ENCODE results near the gene BCL2L11.

BCL2L11 gene

DNA sequence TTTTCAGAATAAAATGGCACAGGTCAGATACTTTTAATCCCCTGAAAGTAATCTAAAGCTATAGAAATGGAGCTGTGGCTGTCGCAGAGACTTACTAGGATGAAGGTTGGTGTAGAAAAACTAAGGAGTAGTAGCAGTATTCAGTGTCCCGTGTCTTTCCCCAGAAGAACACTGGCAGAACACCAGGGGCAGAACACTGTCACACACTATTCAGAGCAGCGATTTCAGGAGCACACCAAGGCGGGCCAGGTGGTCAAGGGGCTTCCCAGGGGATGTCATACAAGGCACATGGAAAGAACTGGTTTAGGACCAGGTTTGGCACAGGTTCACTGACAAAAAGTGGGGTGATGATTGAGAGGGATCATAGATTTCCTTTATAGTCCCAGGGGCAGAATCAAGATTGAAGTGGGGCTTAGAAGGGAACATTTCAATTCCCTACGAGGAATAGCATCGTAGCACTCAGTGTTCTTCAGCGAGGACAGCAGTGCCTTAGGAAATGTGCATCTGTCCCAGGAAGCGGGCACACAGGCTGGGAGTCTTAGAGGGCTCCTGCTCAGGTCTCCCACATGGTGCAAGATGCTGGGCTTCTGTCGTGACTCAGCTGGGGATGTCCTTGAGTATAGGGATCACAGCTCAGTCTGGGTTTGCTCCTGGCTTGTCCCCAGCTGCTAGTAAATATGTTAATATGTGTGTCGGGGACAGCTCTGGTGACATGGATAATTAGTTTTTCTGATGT is 22.6 kb downstream of the BCL2L11 start:
- no peak for DNase-seq

GRCh38 chr2:111143843-111144198 is 23.1 kb downstream of the BCL2L11 start:
- DNase-seq = no peak

- no peak for DNase-seq
Observed at GRCh38 chr2:111145103-111145760, 24.5 kb downstream of the BCL2L11 start.

GRCh38 chr2:111145951-111146350 is 25.2 kb downstream of the BCL2L11 start:
- DNase-seq = no peak

GRCh38 chr2:111148225-111148873 is 27.6 kb downstream of the BCL2L11 start:
- no peak for DNase-seq

DNA sequence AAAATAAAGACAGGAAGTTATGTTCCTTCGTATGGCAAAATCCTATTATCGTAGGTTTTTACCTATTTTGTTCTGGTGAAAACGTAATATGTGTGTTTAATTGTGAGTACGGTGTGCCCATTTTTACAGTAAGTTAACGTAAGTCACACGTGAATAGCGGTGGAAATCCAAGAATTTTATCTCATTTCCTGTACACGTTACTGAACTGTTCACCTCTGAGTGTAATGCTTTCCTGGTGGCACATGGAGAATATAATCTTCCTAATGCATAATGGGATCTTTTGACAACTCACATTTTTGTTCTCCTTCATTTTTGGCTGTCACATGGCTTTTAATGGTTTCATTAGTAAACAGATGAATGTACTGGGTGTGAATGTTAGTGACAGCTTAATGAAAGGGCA is 28.2 kb downstream of the BCL2L11 start:
- DNase-seq = no peak

DNA sequence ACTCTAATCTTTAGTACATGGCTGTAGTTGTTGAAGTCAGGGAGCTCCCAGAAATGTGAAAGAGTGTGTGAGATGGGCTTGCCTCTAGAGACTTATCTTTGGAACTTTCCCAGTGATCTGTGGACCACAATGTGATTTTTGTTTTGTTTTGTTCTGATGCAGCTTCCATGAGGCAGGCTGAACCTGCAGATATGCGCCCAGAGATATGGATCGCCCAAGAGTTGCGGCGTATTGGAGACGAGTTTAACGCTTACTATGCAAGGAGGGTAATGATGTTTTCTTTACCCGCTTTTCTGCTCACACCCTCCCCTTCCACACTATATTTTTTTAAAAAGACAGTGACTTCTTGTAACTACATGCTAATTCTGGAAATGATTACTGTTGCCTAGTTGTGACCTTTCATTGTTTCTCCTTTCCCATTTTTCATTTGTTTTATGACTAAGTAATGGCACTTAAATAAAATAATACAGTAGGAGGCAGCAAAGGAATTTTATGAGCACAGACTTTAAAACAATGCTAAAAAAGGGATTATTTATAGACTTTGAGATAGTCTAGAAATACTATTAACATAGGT is 29.3 kb downstream of the BCL2L11 start:
- no peak for DNase-seq

DNA sequence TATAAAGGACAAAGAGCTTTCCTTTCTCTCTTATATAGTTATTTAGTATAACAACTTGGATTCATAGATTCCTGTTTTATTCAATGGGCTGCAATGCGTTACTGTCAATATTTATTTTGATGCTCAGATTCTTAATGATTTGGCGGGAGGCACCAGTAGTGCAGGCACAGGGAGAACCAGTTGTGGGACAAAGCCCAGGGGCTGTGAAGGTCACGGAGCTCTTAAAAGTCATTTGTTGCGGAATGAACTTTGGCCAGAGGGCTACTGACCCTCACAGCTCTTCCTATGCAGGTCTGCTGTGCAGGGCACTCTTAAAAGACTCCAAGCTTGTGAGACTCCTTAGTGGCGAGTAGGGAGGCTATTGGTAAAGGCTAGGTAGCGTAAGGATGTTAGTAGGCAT is 34.0 kb downstream of the BCL2L11 start:
- no peak for DNase-seq

- DNase-seq = peak; percentile 11
Observed at GRCh38 chr2:111155610-111156009, 34.9 kb downstream of the BCL2L11 start.

- DNase-seq = no peak
Observed at GRCh38 chr2:111156529-111156928, 35.8 kb downstream of the BCL2L11 start.

DNA sequence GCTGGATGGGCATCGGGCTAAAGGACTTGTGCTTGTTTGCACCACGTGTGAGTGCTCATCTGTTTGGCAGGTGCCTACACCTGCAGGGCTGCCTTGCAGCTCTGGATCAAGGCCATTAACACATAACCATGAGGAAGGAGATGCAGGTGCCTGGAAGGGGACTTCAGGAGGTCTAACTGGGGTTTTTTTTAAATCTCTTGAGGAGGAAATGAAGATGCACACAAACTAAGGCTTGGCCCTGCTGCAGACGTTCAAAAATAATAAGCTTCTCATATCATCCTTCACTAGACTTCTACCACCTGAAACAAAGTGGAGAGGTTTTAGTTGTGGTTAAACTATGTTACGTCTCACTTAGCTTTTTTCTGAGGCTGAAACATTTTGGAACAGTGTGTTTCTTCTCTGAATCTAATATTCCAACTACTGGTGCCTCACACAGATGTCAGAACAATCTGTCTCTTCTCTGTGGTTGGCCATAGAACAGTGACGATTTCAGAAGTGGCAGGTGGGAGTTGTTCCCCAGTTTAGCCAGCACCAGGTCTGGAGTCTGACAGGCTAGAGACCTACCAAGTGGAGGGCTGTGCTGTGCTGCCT is 36.5 kb downstream of the BCL2L11 start:
- no peak for DNase-seq

GRCh38 chr2:111157798-111158197 is 37.1 kb downstream of the BCL2L11 start:
- DNase-seq = no peak

DNA sequence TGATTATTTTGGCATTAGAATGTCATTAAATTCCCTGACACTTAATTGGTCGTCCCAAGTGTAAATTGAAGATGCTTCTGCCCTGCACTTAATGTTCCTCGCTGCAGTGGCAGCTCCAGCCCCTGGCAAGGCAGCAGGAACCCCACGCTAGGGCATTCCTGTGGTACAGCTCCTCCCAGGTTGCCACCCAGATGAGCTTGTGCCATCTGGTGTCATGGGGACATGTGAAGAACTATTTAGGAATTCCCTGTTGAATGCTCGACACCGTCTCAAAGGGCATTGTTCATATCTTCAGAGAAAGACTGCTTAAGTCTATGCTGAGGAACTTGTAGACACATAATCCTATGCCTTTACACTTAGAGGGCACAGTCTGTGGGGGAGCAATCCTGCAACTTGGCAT is 38.9 kb downstream of the BCL2L11 start:
- DNase-seq = peak; percentile 40

GRCh38 chr2:111160758-111161157 is 40.0 kb downstream of the BCL2L11 start:
- DNase-seq = peak; percentile 90

DNA sequence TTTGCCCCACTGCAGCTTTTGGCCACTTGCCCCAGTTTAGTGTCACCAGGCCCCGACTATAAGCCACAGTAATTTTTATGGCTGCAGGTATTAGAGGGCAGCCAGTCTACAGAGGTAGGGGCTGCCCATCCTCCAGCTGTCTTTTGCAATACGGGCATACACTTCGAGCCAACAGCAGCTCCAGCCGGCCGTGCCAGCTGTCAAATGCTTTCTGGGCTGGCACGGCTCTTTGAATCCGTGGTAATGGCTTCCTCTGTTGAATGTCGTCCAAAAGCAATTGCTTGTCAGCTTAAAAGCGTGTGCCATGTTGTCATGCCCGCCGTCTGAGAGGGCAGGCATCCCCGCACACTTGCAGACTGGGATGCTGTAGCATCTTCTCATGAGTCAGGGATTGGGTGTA is 41.3 kb downstream of the BCL2L11 start:
- no peak for DNase-seq

DNA sequence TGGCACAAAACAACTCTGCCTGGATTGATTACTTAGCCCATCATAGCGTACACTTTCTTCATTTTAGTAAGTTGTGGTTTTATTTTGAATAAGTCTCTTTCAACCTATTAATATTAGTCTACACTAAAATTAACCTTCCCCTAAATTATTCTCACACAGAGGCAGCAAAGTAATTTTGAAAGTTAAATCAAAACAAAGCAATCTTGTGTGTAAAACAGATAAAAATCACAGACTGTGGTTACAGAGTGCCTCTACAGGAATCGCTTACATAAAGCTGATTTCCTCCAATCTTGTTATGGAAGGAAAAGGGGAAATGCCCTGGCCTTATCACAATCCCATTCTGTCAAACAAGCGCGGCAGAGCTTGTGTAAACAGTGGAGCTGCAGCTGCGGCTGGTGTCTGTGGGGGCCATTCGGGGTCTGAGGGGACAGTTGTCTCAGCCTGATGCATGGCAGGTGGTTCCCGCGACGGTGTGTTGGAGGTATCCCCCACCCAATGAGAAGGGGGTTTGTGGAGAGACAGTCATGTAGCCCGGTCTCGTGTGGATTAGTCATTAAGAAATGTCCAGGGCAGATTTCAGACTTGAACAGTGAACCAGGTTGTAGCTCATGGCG is 42.1 kb downstream of the BCL2L11 start:
- no peak for DNase-seq

DNA sequence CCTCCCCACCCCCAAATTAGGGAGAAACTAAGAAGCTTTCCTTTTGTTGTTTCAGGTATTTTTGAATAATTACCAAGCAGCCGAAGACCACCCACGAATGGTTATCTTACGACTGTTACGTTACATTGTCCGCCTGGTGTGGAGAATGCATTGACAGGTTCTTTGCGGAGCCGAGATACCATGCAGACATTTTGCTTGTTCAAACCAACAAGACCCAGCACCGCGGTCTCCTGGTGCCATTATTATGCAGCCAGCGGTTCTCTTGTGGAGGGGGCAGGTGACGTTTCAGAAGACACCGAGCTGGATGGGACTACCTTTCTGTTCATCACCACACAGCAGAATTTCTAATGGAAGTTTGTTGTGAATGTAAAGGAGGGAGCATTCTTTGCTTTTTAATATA is 43.4 kb downstream of the BCL2L11 start:
- no peak for DNase-seq

DNA sequence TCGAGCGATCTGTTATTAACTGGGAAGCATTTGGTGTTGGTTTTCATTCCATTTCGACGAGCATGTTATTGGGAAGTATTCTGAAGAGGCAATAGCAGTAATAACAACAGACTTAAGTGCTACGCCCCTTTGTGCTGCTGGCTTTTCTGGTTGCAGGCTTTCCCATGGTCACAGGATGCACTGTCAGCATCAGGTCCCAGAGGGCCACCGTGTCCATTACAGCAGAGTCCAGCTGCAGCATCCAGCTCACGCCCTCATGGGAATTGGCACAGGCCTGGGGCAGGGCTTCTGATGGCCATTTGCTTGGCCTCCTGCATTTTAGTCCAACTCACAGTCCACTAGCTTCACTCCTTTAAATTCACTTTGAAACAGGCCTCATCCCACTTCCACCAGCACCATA is 44.4 kb downstream of the BCL2L11 start:
- DNase-seq = no peak

DNA sequence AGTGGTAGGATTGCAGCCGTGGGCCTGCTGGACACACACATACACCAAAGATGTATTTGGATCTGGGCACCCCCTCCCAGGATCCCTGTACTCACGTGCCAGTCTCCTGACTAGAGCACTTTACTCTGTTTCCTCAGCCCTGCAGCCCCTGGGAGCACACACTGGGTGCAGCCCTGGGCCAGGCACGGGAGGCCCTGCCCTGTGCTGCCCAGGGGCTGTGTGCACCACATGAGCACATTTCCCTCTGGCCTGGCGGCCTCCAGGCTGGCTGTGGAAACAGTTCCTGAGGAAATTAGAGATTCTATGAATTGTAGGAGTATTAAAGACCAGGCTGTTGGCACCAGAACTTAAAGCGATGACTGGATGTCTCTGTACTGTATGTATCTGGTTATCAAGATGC is 45.4 kb downstream of the BCL2L11 start:
- no peak for DNase-seq

DNA sequence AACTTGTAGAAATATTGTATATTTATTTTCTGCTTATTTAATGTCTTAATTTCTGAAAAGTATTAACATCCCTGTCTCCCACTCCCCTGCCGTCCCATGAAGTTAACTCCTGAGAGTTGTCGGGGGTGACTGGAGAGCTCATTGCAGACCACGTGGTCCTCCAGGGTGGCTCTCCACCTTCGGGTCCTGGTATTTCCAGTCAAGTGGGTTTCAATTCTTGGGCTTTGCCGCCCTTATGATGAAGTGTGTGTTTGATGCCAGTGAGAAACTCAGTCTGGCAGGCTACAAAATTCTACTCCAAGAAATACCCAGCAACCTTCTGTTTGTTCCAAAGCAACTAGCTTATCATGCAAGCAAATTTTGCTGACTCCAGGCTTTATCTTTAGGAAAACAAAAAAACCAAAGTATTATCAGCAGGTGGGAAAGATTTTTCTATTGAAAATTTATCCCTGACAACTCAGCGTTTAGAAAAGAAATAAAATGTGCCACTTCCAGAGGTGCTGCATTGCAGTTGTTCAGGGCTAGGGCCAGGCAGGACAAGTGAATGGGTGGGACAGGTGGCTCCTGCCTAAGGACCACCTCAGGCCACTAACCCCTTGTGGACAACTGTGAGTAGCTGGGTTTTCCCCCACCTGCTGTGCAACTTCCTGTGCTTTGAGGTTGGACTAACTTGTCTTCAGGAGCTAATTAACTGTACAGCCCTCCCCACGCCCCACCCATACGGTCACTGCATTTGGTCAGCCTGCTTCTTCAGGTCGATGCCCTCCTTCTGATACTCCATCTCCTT is 46.6 kb downstream of the BCL2L11 start:
- DNase-seq = no peak

- no peak for DNase-seq
Observed at GRCh38 chr2:111167863-111168162, 47.1 kb downstream of the BCL2L11 start.
